IMR-90 (cell line): ENCODE results near the gene NCAPG2. TPM values are rescaled to one million over a fixed set of nuclear protein-coding genes. Genes with fewer than 3 reads are reported as not detected.

Source experiments
- ATAC-seq: fragments of 200-7000 bp; cut with Tn5 transposase; 2 replicates; pipeline ENCODE4 v1.9.1; 2020; ENCODE audit warnings: low read depth, mild to moderate bottlenecking, moderate library complexity
- BruUV-seq: library from RNA; stranded (reverse); fragments of 400-500 nt; replicated peaks from 2 replicates; lab custom pipeline; 2021; lab: Mats Ljungman, UMichigan
- CTCF ChIA-PET: fragments of 300-600 bp; formaldehyde crosslinking; extraction: SDS; loops from one replicate; lab custom pipeline; 2021; ENCODE audit warnings: antibody characterized with exemption; lab: Yijun Ruan, JAX
- POLR2A ChIA-PET: fragments of 300-600 bp; sonication (Branson Sonifier 250); formaldehyde crosslinking; loops from one replicate; lab custom pipeline; 2022; ENCODE audit warnings: antibody characterized with exemption; ENCODE audit not compliant: unreplicated experiment; lab: Charles Lee
- DNase-seq: peaks from one replicate; pipeline ENCODE4 v3.0.0; 2013
- H2AFZ ChIP-seq: replicated peaks from 2 replicates; pipeline ENCODE3; 2013; ENCODE audit warnings: low read length, mild to moderate bottlenecking; ENCODE audit not compliant: poor library complexity
- H2AK5ac ChIP-seq: 2 replicates; pipeline ENCODE4 v1.6.1; 2013; ENCODE audit warnings: low read depth, low read length, inconsistent platforms
- H2AK9ac ChIP-seq: replicated peaks from 2 replicates; pipeline ENCODE3; 2013; ENCODE audit warnings: mild to moderate bottlenecking, low read depth, low read length, moderate library complexity; ENCODE audit not compliant: poor library complexity
- H2BK120ac ChIP-seq: 2 replicates; pipeline ENCODE4 v1.6.1; 2013; ENCODE audit warnings: low read depth, low read length, inconsistent platforms
- H2BK15ac ChIP-seq: 3 replicates; pipeline ENCODE4 v1.6.1; 2013; ENCODE audit warnings: low read depth, low read length, inconsistent platforms
- H2BK20ac ChIP-seq: 2 replicates; pipeline ENCODE4 v1.6.1; 2013; ENCODE audit warnings: low read depth, mild to moderate bottlenecking, inconsistent platforms, low read length, moderate library complexity
- H2BK5ac ChIP-seq: 2 replicates; pipeline ENCODE4 v1.6.1; 2013; ENCODE audit warnings: mild to moderate bottlenecking, low read depth, low read length, inconsistent platforms; ENCODE audit not compliant: poor library complexity, severe bottlenecking
- H3K14ac ChIP-seq: replicated peaks from 2 replicates; pipeline ENCODE4 v1.6.1; 2013; ENCODE audit warnings: low read depth, low read length, inconsistent platforms
- H3K18ac ChIP-seq: 2 replicates; pipeline ENCODE4 v1.6.1; 2013; ENCODE audit warnings: low read depth, low read length, control low read depth
- H3K23ac ChIP-seq: 2 replicates; pipeline ENCODE4 v1.6.1; 2013; ENCODE audit warnings: low read depth, low read length, inconsistent platforms
- H3K27ac ChIP-seq: 2 replicates; pipeline ENCODE4 v1.5.1; 2013; ENCODE audit warnings: mild to moderate bottlenecking, control low read depth, low read length; ENCODE audit not compliant: insufficient read depth
- H3K27me3 ChIP-seq: 2 replicates; pipeline ENCODE4 v1.6.1; 2013; ENCODE audit warnings: low read length; ENCODE audit not compliant: control insufficient read depth, insufficient read depth
- H3K36me3 ChIP-seq: 2 replicates; pipeline ENCODE4 v1.6.1; 2013; ENCODE audit warnings: low read length, mixed read lengths; ENCODE audit not compliant: control insufficient read depth, insufficient read depth
- H3K4ac ChIP-seq: 2 replicates; pipeline ENCODE4 v1.6.1; 2013; ENCODE audit warnings: low read depth, low read length, inconsistent platforms
- H3K4me1 ChIP-seq: 2 replicates; pipeline ENCODE4 v1.6.1; 2013; ENCODE audit warnings: low read length, mixed read lengths; ENCODE audit not compliant: control insufficient read depth, insufficient read depth
- H3K4me2 ChIP-seq: 2 replicates; pipeline ENCODE4 v1.6.1; 2013; ENCODE audit warnings: low read depth, mild to moderate bottlenecking, control low read depth, low read length, moderate library complexity
- H3K4me3 ChIP-seq: 2 replicates; pipeline ENCODE4 v1.5.1; 2013; ENCODE audit warnings: low read depth, mild to moderate bottlenecking, control low read depth, low read length, moderate library complexity; ENCODE audit not compliant: insufficient read depth
- H3K56ac ChIP-seq: 2 replicates; pipeline ENCODE4 v1.6.1; 2013; ENCODE audit warnings: low read length, inconsistent platforms; ENCODE audit not compliant: insufficient read depth; ENCODE audit errors: extremely low read depth
- H3K79me1 ChIP-seq, 2 experiments: 2 replicates each; pipeline ENCODE4 v1.6.1; 2013; ENCODE audit warnings: low read length in 2 of 2, inconsistent platforms in 1 of 2, low read depth in 1 of 2
- H3K9ac ChIP-seq: 2 replicates; pipeline ENCODE4 v1.6.1; 2013; ENCODE audit warnings: low read depth, low read length, control low read depth
- H3K9me1 ChIP-seq: 2 replicates; pipeline ENCODE4 v1.6.1; 2013; ENCODE audit warnings: low read length, inconsistent platforms; ENCODE audit not compliant: insufficient read depth
- H3K9me3 ChIP-seq: 2 replicates; pipeline ENCODE4 v1.6.1; 2013; ENCODE audit warnings: low read length; ENCODE audit not compliant: control insufficient read depth, insufficient read depth
- H4K20me1 ChIP-seq: 2 replicates; pipeline ENCODE4 v1.6.1; 2013; ENCODE audit warnings: low read length, inconsistent platforms; ENCODE audit not compliant: insufficient read depth
- H4K5ac ChIP-seq: 2 replicates; pipeline ENCODE4 v1.6.1; 2013; ENCODE audit warnings: mild to moderate bottlenecking, low read depth, low read length, control low read depth
- H4K8ac ChIP-seq, 2 experiments: 2 replicates each; pipeline ENCODE4 v1.6.1; 2013; ENCODE audit warnings: low read depth in 2 of 2, low read length in 2 of 2, control low read depth in 1 of 2, inconsistent platforms in 1 of 2
- H4K91ac ChIP-seq: 2 replicates; pipeline ENCODE4 v1.6.1; 2013; ENCODE audit warnings: low read depth, low read length, inconsistent platforms; ENCODE audit not compliant: insufficient read depth
- BHLHE40 ChIP-seq: fragments of 150-350 bp; IDR thresholded peaks from 2 replicates; pipeline ENCODE4 v1.6.1; 2016; ENCODE audit warnings: mild to moderate bottlenecking, low read depth, low read length
- MXI1 ChIP-seq: IDR thresholded peaks from 2 replicates; pipeline ENCODE4 v1.6.1; 2012; ENCODE audit warnings: low read depth, mild to moderate bottlenecking, low read length, moderate library complexity, borderline replicate concordance
- RAD21 ChIP-seq: IDR thresholded peaks from 2 replicates; pipeline ENCODE4 v1.6.1; 2012; ENCODE audit warnings: low read length, improper control_type of control experiment
- RFX5 ChIP-seq: IDR thresholded peaks from 2 replicates; pipeline ENCODE4 v1.8.0; 2012; ENCODE audit warnings: low read depth, mild to moderate bottlenecking, low read length, moderate library complexity
- USF2 ChIP-seq: fragments of 150-350 bp; IDR thresholded peaks from 2 replicates; pipeline ENCODE4 v1.6.1; 2017; ENCODE audit warnings: mild to moderate bottlenecking, antibody characterized with exemption, low read length, low read depth
- WGBS, 2 experiments: methylation state at CpG; one replicate each; pipeline versions ENCODE4 v1.1.5 to v1.1.7; 2013; ENCODE audit warnings: missing lambda C conversion rate in 2 of 2; ENCODE audit not compliant: insufficient read length in 1 of 2; ENCODE audit errors: extremely low coverage in 2 of 2; 5-methylcytosine and 5-hydroxymethylcytosine counted together
- dilution Hi-C: fragments of 300-500 bp; cut with HindIII; formaldehyde crosslinking; loops from one replicate; pipeline ENCODE4 v1.14.3; 2018; ENCODE audit warnings: low sequenced_read_pairs; ENCODE audit not compliant: unreplicated experiment
- in situ Hi-C: fragments of 300-500 bp; cut with MboI; formaldehyde crosslinking; loops from 3 replicates; pipeline ENCODE4 v1.14.3; 2019; ENCODE audit warnings: low sequenced_read_pairs, inconsistent platforms, mixed read lengths
- intact Hi-C: fragments of 100-400 bp; cut with micrococcal nuclease; formaldehyde crosslinking; loops from 2 replicates; pipeline ENCODE4 v1.10.0; 2022
- polyA plus RNA-seq, 3 experiments: library from polyadenylated mRNA; depleted of rRNA; stranded (reverse); fragments of >200 nt; gene quantifications; 2 replicates each; pipeline ENCODE4 v1.2.3, GENCODE V29; 2012; ENCODE audit warnings: low replicate concordance in 1 of 3
- total RNA-seq: library from RNA; depleted of rRNA; stranded (reverse); fragments of >200 nt; gene quantifications from 2 replicates; pipeline ENCODE4 v1.2.3, GENCODE V29; 2012

NCAPG2 gene
- total and polyA plus RNA-seq, 2 of the 4 experiments (the other 2 are of a cell fraction), result 25.6 to 25.8 TPM

DNA sequence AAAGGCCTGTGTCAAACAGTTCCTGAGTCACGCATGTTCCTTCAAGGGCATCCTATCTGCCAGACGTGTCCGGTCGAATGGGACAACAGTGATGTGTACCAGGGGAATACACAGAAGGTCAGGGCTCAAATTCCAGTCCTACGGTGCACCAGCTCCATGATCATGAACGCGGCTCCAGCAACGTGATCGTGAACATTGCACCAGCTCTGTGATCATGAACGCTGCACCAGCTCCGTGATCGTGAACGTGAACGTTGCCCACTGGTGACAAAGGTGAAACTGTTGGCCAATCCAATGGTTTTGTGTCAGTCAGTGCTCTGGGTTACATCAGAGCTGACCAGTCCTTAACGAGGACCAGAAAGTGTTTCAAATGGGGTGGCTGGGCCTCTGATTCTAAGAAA lies 112.7 kb downstream of the NCAPG2 start:
- dilution Hi-C loops, result no loop called here
- no peak for ATAC-seq

More for the DNA sequence above, 112.7 kb downstream of the NCAPG2 start:
- no peak overlapping the region for H3K23ac ChIP-seq
- no peaks in the 10 kb centered on the region for H3K4me1 ChIP-seq
- H3K18ac ChIP-seq, result no peak overlapping the region
- no peak overlapping the region for H4K8ac ChIP-seq
- TF ChIP-seq MXI1 (no peak), USF2 (no peak), RFX5 (no peak), BHLHE40 (no peak), RAD21 (no peak)
- no peak overlapping the region for H4K5ac ChIP-seq
- H2AK5ac ChIP-seq, result no peak overlapping the region
- ChIA-PET CTCF (no interaction called here), POLR2A (no interaction called here)
- no peak overlapping the region for H2BK120ac ChIP-seq
- H3K4ac ChIP-seq, result no peak overlapping the region
- H3K9me1 ChIP-seq, result no peaks in the 10 kb centered on the region
- peaks cover 2% of the 10 kb centered on the region; the same call in 1 of the 2 replicates for H3K9me3 ChIP-seq
- H2BK20ac ChIP-seq, result no peak overlapping the region
- no peaks in the 10 kb centered on the region for H3K79me1 ChIP-seq
- no peak overlapping the region for H4K91ac ChIP-seq
- no TSS peak for BruUV-seq
- WGBS, 2 experiments, result 74% methylated on average over 14 of the region's 15 CpGs; no CpG with 5 or more reads in 1 of the 2 experiments
- in situ Hi-C loops (no loop called here), intact Hi-C loops (no loop called here)
- H2BK5ac ChIP-seq, result no peak overlapping the region
- no peak overlapping the region for H3K56ac ChIP-seq
- H3K27me3 ChIP-seq, result peaks cover 16% of the 10 kb centered on the region
- no peak overlapping the region for H2BK15ac ChIP-seq
- H3K4me2 ChIP-seq, result no peak overlapping the region
- no peak overlapping the region for H3K4me3 ChIP-seq
- no peaks in the 10 kb centered on the region for H3K36me3 ChIP-seq
- H3K14ac ChIP-seq, result no peak overlapping the region
- no peak for DNase-seq
- no peak overlapping the region for H3K9ac ChIP-seq
- no peak overlapping the region for H2AFZ ChIP-seq
- no peaks in the 10 kb centered on the region for H4K20me1 ChIP-seq
- no peak overlapping the region for H2AK9ac ChIP-seq
- H3K27ac ChIP-seq, result no peak overlapping the region
